EL (cell line): ENCODE results near the gene HFE.
"Not testable (repeated sequence)": the region's sequence is repeated elsewhere in the genome, so short reads cannot be mapped to it uniquely, and the experiment has no call there.

Experiments used
- DNase-seq: peaks from one replicate; pipeline ENCODE4 v3.0.0-alpha.2; 2016

HFE gene

GRCh38 chr6:26087284-26088115 is at the start of gene HFE:
HFE (plus strand) TSS chr6:26087429; CDS start chr6:26087441, 12 bp downstream.
- peak; percentile 75 for DNase-seq

- no peak for DNase-seq
Observed at GRCh38 chr6:26041946-26042345, 45.3 kb upstream of the HFE start.

DNA sequence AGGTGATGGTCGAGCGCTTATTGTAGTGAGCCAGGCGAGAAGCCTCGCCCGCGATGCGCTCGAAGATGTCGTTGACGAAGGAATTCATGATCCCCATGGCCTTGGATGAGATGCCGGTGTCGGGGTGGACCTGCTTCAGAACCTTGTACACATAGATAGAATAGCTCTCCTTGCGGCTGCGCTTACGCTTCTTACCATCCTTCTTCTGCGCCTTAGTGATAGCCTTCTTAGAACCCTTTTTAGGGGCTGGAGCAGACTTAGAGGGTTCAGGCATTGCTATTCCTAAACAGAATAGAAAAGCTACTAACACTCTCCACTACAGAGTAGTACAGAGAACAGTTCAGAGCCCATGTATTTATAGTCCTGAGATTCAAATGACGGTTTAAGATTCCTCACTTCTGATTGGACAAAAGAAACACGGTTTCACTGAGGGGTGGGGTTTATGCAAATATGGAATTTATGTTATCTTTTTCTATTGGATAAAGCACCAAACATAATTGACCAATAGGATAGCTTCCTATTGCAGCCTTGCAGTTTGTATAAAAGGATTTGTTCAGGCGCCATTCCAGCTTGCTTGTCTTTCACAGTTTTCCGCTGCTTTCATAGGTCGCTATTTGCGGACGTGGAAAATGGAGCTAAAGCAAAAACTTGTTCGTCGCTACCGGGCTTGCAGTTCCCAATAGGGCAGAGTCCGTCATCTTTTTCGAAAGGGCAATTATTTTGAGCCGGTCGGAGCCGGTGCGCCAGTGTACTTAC is 43.7 kb upstream of the HFE start:
- peak; percentile 97 for DNase-seq

- no peak for DNase-seq
Observed at GRCh38 chr6:26044140-26045064, 42.8 kb upstream of the HFE start.

DNA sequence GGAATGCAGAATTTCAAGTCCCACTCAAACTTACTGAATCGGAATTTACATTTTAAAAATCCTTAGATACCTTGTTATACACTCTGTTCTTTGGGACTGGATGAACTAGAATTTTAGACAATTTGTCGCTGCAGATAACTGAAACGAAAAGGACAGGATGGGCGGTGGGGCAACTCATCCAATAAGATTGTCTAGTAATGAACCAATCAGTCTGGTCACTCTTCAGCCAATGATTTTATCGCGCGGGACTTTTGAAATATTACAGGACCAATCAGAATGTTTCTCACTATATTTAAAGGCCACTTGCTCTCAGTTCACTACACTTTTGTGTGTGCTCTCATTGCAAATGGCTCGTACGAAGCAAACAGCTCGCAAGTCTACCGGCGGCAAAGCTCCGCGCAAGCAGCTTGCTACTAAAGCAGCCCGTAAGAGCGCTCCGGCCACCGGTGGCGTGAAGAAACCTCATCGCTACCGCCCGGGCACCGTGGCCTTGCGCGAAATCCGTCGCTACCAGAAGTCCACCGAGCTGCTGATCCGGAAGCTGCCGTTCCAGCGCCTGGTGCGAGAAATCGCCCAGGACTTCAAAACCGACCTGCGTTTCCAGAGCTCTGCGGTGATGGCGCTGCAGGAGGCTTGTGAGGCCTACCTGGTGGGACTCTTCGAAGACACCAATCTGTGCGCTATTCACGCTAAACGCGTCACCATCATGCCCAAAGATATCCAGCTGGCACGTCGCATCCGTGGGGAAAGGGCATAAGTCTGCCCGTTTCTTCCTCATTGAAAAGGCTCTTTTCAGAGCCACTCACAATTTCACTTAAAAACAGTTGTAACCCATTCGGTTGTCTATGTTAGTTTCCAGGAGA is 41.9 kb upstream of the HFE start:
- DNase-seq = peak; percentile 97

DNA sequence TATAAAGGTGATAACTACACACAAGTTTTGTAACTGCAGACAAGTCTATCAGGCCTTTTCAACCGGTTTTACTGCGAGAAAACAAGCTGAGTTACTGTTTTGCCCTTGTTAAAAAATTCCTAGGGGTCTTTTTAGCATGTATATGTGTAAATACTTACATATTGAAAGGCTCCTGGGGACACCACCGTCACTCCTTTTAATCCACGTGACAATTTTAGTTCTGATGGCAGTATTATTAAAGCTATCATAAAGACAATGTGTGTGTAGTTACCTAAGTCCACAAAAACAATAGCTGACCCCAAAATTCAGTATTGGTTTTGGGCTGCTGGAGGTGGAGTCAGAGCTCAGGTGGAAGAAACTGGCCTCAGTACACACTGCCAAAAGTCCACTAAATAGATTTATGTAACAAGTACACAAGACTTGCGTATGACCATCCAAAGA is 41.3 kb upstream of the HFE start:
- no peak for DNase-seq

- DNase-seq = not testable (repeated sequence)
Observed at GRCh38 chr6:26047329-26047728, 39.9 kb upstream of the HFE start.

- DNase-seq = no peak
Observed at GRCh38 chr6:26048590-26048989, 38.6 kb upstream of the HFE start.

GRCh38 chr6:26051665-26052310 is 35.4 kb upstream of the HFE start:
- no peak for DNase-seq

- DNase-seq = not testable (repeated sequence)
Observed at GRCh38 chr6:26052762-26053250, 34.4 kb upstream of the HFE start.

DNA sequence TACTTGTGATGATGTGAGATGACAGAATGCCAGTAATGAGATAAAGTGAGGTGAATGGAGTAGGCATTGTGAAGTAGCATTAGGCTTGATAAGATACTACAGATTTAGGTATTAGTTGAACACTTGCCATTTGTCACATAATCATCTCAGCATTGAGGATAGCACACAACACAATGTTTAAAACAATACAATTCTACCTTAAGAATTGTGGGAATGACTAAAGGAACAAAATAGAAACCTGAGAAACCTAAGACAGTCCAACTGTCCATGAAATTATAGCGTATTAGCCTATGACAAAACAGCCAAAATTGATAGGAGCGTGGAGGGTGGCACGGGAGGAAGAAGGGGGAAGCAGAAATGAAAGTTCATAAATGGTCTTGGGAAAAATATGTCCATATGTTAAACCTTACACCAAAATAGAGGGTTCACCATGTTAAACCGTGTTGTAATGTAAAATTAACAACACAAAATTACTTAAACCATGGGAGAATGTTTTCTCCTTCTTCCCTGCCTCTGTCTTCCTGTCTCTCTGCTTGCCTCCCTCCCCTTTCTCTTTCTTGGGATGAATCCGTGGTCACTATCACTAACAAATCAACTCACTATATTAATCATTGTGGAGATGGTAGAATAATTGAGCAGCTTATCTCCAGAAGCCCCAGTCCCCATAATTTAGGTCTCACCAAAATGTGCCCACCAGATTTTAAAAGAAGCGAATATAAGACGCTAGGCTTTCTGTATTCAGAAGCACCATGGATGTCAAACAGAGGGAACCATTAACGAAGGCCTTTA is 33.0 kb upstream of the HFE start:
- DNase-seq = no peak

DNA sequence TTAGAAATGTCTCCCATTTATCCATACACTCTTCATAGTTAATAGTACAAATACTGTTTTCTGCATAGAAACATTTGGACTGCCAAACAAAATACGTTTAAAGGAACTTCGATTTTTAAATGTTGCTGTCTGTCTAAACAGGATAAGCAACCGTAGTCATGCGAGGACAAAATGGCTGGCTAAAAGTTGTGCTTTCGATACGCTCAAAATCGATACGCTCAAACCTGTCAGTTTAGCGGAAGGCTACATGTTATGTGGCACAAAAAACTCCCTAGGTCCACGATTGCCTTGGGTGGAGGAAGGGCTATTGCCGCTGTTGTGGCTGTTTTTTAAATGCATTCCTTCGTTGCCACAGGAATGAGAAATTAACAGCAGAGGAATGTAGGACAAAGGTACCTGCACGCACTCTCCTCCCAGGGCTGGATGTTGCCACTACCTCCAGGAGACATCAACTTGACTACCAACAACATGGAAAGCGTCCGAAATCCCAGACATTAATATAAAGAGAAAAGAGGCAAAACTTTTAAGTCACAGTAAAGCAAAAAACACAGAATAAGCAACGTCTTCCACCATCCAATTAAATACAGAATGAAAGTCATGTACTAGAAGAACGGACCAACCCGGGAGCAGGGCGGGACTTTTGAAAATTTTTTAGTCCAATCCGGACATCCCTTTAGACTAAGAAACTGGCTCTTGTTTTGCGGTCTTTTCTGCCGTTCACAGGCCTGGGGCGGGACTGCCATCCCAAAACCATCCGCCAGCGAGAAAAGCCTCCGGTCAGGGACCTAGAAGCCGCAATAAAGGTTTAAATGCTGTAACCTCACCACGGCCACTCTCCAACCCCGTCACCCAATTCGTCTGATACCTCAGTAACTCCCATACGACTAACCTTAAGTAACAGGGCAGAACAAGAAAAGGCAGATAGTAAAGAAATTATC is 32.2 kb upstream of the HFE start:
- DNase-seq = peak; percentile 98

GRCh38 chr6:26055719-26056582 is 31.3 kb upstream of the HFE start:
- peak; percentile 92 for DNase-seq

- DNase-seq = peak; percentile 41
Observed at GRCh38 chr6:26056583-26057350, 30.5 kb upstream of the HFE start.

DNA sequence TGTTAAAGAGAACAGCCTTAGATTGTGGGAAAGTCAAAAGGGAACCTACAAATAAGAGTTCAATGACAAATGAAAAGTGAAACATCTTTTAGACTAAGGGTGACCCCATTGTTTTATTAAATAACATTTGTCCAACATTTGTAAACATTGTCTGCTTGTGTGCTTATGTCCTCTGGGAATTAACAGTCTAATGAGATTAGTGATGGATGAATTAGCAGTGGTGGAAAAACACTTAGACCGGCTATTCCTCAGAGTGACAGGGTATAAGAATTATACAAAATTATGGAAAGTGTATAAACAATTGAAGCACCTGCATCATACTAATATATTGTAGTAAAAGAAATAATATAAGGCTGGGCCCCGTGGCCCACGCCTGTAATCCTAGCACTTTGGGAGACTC is 29.3 kb upstream of the HFE start:
- DNase-seq = no peak

GRCh38 chr6:26058477-26059033 is 28.7 kb upstream of the HFE start:
- not testable (repeated sequence) for DNase-seq

DNA sequence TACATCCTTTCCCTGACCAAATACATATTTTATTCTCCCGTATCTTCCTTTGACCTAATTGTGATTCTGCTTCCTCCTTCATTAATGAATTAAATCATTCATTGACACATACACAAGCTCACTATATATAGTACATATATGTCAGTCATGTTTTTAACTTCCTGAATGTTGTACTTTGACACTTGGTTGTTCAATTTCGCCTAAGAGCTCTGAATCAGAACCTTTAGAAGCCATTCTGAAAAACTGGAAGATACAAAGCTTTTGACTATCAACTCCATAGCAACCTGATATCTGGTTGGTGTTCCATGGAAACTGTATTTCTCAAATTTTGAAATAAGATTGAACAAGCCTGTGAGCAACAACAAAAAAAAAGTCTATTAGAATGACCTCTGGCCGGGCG is 27.3 kb upstream of the HFE start:
- DNase-seq = no peak
